HG03196 (cell line): ENCODE data around the gene ZSWIM4.
A peak's percentile ranks its signal among the peaks of the same experiment; 100 is the strongest.
"Not testable (repeated sequence)": the region's sequence is repeated elsewhere in the genome, so short reads cannot be mapped to it uniquely, and the experiment has no call there.

Experiments
- ATAC-seq: cut with Tn5 transposase; IDR thresholded peaks from one replicate; pipeline ENCODE4 v1.9.1; 2021; ENCODE audit not compliant: unreplicated experiment

The ZSWIM4 gene

GRCh38 chr19:13847407-13848339 lies 52.4 kb downstream of the ZSWIM4 start:
- ATAC-seq = no peak

GRCh38 chr19:13848340-13848677 lies 53.1 kb downstream of the ZSWIM4 start:
- ATAC-seq = no peak

GRCh38 chr19:13848798-13849676 lies 53.8 kb downstream of the ZSWIM4 start:
- no peak for ATAC-seq

- no peak for ATAC-seq
Observed at GRCh38 chr19:13849991-13850909, 55.0 kb downstream of the ZSWIM4 start.

- ATAC-seq = no peak
Observed at GRCh38 chr19:13850910-13851733, 55.9 kb downstream of the ZSWIM4 start.

- not testable (repeated sequence) for ATAC-seq
Observed at GRCh38 chr19:13851734-13852114, 56.5 kb downstream of the ZSWIM4 start.

GRCh38 chr19:13852171-13852707 lies 57.0 kb downstream of the ZSWIM4 start:
- not testable (repeated sequence) for ATAC-seq

- ATAC-seq = no peak
Observed at GRCh38 chr19:13856497-13856896, 61.3 kb downstream of the ZSWIM4 start.

- no peak for ATAC-seq
Observed at GRCh38 chr19:13859361-13859880, 64.2 kb downstream of the ZSWIM4 start.

- no peak for ATAC-seq
Observed at GRCh38 chr19:13860679-13861391, 65.6 kb downstream of the ZSWIM4 start.

- peak; percentile 35 for ATAC-seq
Observed at GRCh38 chr19:13861392-13861713, 66.1 kb downstream of the ZSWIM4 start.

- peak; percentile 55 for ATAC-seq
Observed at GRCh38 chr19:13861714-13862531, 66.7 kb downstream of the ZSWIM4 start.

GRCh38 chr19:13864046-13864666 lies 68.9 kb downstream of the ZSWIM4 start:
- ATAC-seq = no peak

GRCh38 chr19:13864667-13865570 lies 69.7 kb downstream of the ZSWIM4 start:
- no peak for ATAC-seq

GRCh38 chr19:13865571-13866462 lies 70.6 kb downstream of the ZSWIM4 start:
- no peak for ATAC-seq
